WTC11 (cell line): Measurements from ENCODE around the gene SPATS2.

Experiments used
- ATF1 ChIP-seq: sonication (generic); formaldehyde crosslinking; IDR thresholded peaks from 2 replicates; pipeline ENCODE4 v1.8.1; 2023; ENCODE audit warnings: mild to moderate bottlenecking, moderate library complexity, missing genetic modification reagents
- CTCF ChIP-seq: fragments of 200-600 bp; IDR thresholded peaks from 2 replicates; pipeline ENCODE4 v1.8.0; 2022; ENCODE audit warnings: antibody characterized with exemption
- PREB ChIP-seq: sonication (generic); formaldehyde crosslinking; IDR thresholded peaks from 2 replicates; pipeline ENCODE4 v1.8.1; 2022; ENCODE audit warnings: mild to moderate bottlenecking, missing genetic modification reagents, moderate library complexity, borderline replicate concordance
- RELA ChIP-seq: sonication (generic); formaldehyde crosslinking; IDR thresholded peaks from 2 replicates; pipeline ENCODE4 v1.8.1; 2022; ENCODE audit warnings: missing genetic modification reagents, mild to moderate bottlenecking, borderline replicate concordance
- TEAD4 ChIP-seq: sonication (generic); formaldehyde crosslinking; IDR thresholded peaks from 2 replicates; pipeline ENCODE4 v1.8.0; 2022; ENCODE audit warnings: mild to moderate bottlenecking, missing genetic modification reagents

GRCh38 chr12:49341777-49342065, 25.5 kb upstream of the SPATS2 start:
- TF ChIP-seq CTCF: no peak
- TF ChIP-seq PREB: no peak
- no peak for TF ChIP-seq ATF1 (CRISPR knock-in tag)
- no peak for TF ChIP-seq TEAD4 (CRISPR knock-in tag)
- no peak for TF ChIP-seq RELA (CRISPR knock-in tag)
